PC-9 (cell line): ENCODE data around the gene TMEM150C.

ENCODE experiments used
- CTCF ChIP-seq: fragments of 200-600 bp; sonication (generic); conservative IDR thresholded peaks from 2 replicates; pipeline ENCODE4 v1.6.1; 2017; ENCODE audit warnings: mixed run types, antibody characterized with exemption, mild to moderate bottlenecking, moderate library complexity
- EZH2 ChIP-seq: fragments of 200-600 bp; sonication (generic); IDR thresholded peaks from 2 replicates; pipeline ENCODE4 v1.8.0; 2017; ENCODE audit warnings: antibody characterized with exemption, low read depth

- no peak for TF ChIP-seq CTCF
- TF ChIP-seq EZH2: no peak
Observed at GRCh38 chr4:82525307-82525911, 36.4 kb downstream of the TMEM150C start.
